ENCODE results near the gene PIEZO2. TPM values are rescaled to one million over a fixed set of nuclear protein-coding genes. Genes with fewer than 3 reads are reported as not detected.

The PIEZO2 gene
- total and polyA plus RNA-seq, 2 of the 8 experiments (the other 6 are each of a cell fraction or from before 2014, with no cell fraction given) = 4.7 to 16.5 TPM

- TF ChIP-seq USF2 (IDR thresholded peaks at IDR 0.05; ENCODE audit: low read length) = no peak
These were observed 253.4 kb downstream of the PIEZO2 start (continued) for GRCh38 chr18:10895976-10896375.
